IMR-90 (cell line): ENCODE results near the gene CLEC4G. TPM values are rescaled to one million over a fixed set of nuclear protein-coding genes. Genes with fewer than 3 reads are reported as not detected.

ENCODE experiments used
- ATAC-seq: fragments of 200-7000 bp; cut with Tn5 transposase; 2 replicates; pipeline ENCODE4 v1.9.1; 2020; ENCODE audit warnings: low read depth, mild to moderate bottlenecking, moderate library complexity
- BruUV-seq: library from RNA; stranded (reverse); fragments of 400-500 nt; replicated peaks from 2 replicates; lab custom pipeline; 2021; lab: Mats Ljungman, UMichigan
- CTCF ChIA-PET: fragments of 300-600 bp; formaldehyde crosslinking; extraction: SDS; loops from one replicate; lab custom pipeline; 2021; ENCODE audit warnings: antibody characterized with exemption; lab: Yijun Ruan, JAX
- POLR2A ChIA-PET: fragments of 300-600 bp; sonication (Branson Sonifier 250); formaldehyde crosslinking; loops from one replicate; lab custom pipeline; 2022; ENCODE audit warnings: antibody characterized with exemption; ENCODE audit not compliant: unreplicated experiment; lab: Charles Lee
- DNase-seq: peaks from one replicate; pipeline ENCODE4 v3.0.0; 2013
- H2AFZ ChIP-seq: replicated peaks from 2 replicates; pipeline ENCODE3; 2013; ENCODE audit warnings: low read length, mild to moderate bottlenecking; ENCODE audit not compliant: poor library complexity
- H2AK5ac ChIP-seq: 2 replicates; pipeline ENCODE4 v1.6.1; 2013; ENCODE audit warnings: low read depth, low read length, inconsistent platforms
- H2AK9ac ChIP-seq: replicated peaks from 2 replicates; pipeline ENCODE3; 2013; ENCODE audit warnings: mild to moderate bottlenecking, low read depth, low read length, moderate library complexity; ENCODE audit not compliant: poor library complexity
- H2BK120ac ChIP-seq: 2 replicates; pipeline ENCODE4 v1.6.1; 2013; ENCODE audit warnings: low read depth, low read length, inconsistent platforms
- H2BK15ac ChIP-seq: 3 replicates; pipeline ENCODE4 v1.6.1; 2013; ENCODE audit warnings: low read depth, low read length, inconsistent platforms
- H2BK20ac ChIP-seq: 2 replicates; pipeline ENCODE4 v1.6.1; 2013; ENCODE audit warnings: low read depth, mild to moderate bottlenecking, inconsistent platforms, low read length, moderate library complexity
- H2BK5ac ChIP-seq: 2 replicates; pipeline ENCODE4 v1.6.1; 2013; ENCODE audit warnings: mild to moderate bottlenecking, low read depth, low read length, inconsistent platforms; ENCODE audit not compliant: poor library complexity, severe bottlenecking
- H3K14ac ChIP-seq: replicated peaks from 2 replicates; pipeline ENCODE4 v1.6.1; 2013; ENCODE audit warnings: low read depth, low read length, inconsistent platforms
- H3K18ac ChIP-seq: 2 replicates; pipeline ENCODE4 v1.6.1; 2013; ENCODE audit warnings: low read depth, low read length, control low read depth
- H3K23ac ChIP-seq: 2 replicates; pipeline ENCODE4 v1.6.1; 2013; ENCODE audit warnings: low read depth, low read length, inconsistent platforms
- H3K27ac ChIP-seq: 2 replicates; pipeline ENCODE4 v1.5.1; 2013; ENCODE audit warnings: mild to moderate bottlenecking, control low read depth, low read length; ENCODE audit not compliant: insufficient read depth
- H3K27me3 ChIP-seq: 2 replicates; pipeline ENCODE4 v1.6.1; 2013; ENCODE audit warnings: low read length; ENCODE audit not compliant: control insufficient read depth, insufficient read depth
- H3K36me3 ChIP-seq: 2 replicates; pipeline ENCODE4 v1.6.1; 2013; ENCODE audit warnings: low read length, mixed read lengths; ENCODE audit not compliant: control insufficient read depth, insufficient read depth
- H3K4ac ChIP-seq: 2 replicates; pipeline ENCODE4 v1.6.1; 2013; ENCODE audit warnings: low read depth, low read length, inconsistent platforms
- H3K4me1 ChIP-seq: 2 replicates; pipeline ENCODE4 v1.6.1; 2013; ENCODE audit warnings: low read length, mixed read lengths; ENCODE audit not compliant: control insufficient read depth, insufficient read depth
- H3K4me2 ChIP-seq: 2 replicates; pipeline ENCODE4 v1.6.1; 2013; ENCODE audit warnings: low read depth, mild to moderate bottlenecking, control low read depth, low read length, moderate library complexity
- H3K4me3 ChIP-seq: 2 replicates; pipeline ENCODE4 v1.5.1; 2013; ENCODE audit warnings: low read depth, mild to moderate bottlenecking, control low read depth, low read length, moderate library complexity; ENCODE audit not compliant: insufficient read depth
- H3K56ac ChIP-seq: 2 replicates; pipeline ENCODE4 v1.6.1; 2013; ENCODE audit warnings: low read length, inconsistent platforms; ENCODE audit not compliant: insufficient read depth; ENCODE audit errors: extremely low read depth
- H3K79me1 ChIP-seq, 2 experiments: 2 replicates each; pipeline ENCODE4 v1.6.1; 2013; ENCODE audit warnings: low read length in 2 of 2, inconsistent platforms in 1 of 2, low read depth in 1 of 2
- H3K9ac ChIP-seq: 2 replicates; pipeline ENCODE4 v1.6.1; 2013; ENCODE audit warnings: low read depth, low read length, control low read depth
- H3K9me1 ChIP-seq: 2 replicates; pipeline ENCODE4 v1.6.1; 2013; ENCODE audit warnings: low read length, inconsistent platforms; ENCODE audit not compliant: insufficient read depth
- H3K9me3 ChIP-seq: 2 replicates; pipeline ENCODE4 v1.6.1; 2013; ENCODE audit warnings: low read length; ENCODE audit not compliant: control insufficient read depth, insufficient read depth
- H4K20me1 ChIP-seq: 2 replicates; pipeline ENCODE4 v1.6.1; 2013; ENCODE audit warnings: low read length, inconsistent platforms; ENCODE audit not compliant: insufficient read depth
- H4K5ac ChIP-seq: 2 replicates; pipeline ENCODE4 v1.6.1; 2013; ENCODE audit warnings: mild to moderate bottlenecking, low read depth, low read length, control low read depth
- H4K8ac ChIP-seq, 2 experiments: 2 replicates each; pipeline ENCODE4 v1.6.1; 2013; ENCODE audit warnings: low read depth in 2 of 2, low read length in 2 of 2, control low read depth in 1 of 2, inconsistent platforms in 1 of 2
- H4K91ac ChIP-seq: 2 replicates; pipeline ENCODE4 v1.6.1; 2013; ENCODE audit warnings: low read depth, low read length, inconsistent platforms; ENCODE audit not compliant: insufficient read depth
- BHLHE40 ChIP-seq: fragments of 150-350 bp; IDR thresholded peaks from 2 replicates; pipeline ENCODE4 v1.6.1; 2016; ENCODE audit warnings: mild to moderate bottlenecking, low read depth, low read length
- CEBPB ChIP-seq: IDR thresholded peaks from 2 replicates; pipeline ENCODE4 v1.6.1; 2012; ENCODE audit warnings: low read depth, low read length, improper control_type of control experiment
- CHD1 ChIP-seq: IDR thresholded peaks from 2 replicates; pipeline ENCODE4 v1.6.1; 2012; ENCODE audit warnings: low read depth, low read length, improper control_type of control experiment
- CTCF ChIP-seq: conservative IDR thresholded peaks from 2 replicates; pipeline ENCODE4 v1.5.1; 2012; ENCODE audit warnings: mild to moderate bottlenecking, low read depth, low read length, improper control_type of control experiment
- ELK1 ChIP-seq: fragments of 150-350 bp; IDR thresholded peaks from 2 replicates; pipeline ENCODE4 v1.6.1; 2016; ENCODE audit warnings: low read depth, mild to moderate bottlenecking, low read length, moderate library complexity, borderline replicate concordance
- FOS ChIP-seq: fragments of 150-350 bp; IDR thresholded peaks from 2 replicates; pipeline ENCODE4 v1.6.1; 2016; ENCODE audit warnings: low read depth, low read length
- MAFK ChIP-seq: IDR thresholded peaks from 2 replicates; pipeline ENCODE4 v1.6.1; 2012; ENCODE audit warnings: low read depth, low read length, improper control_type of control experiment
- MAZ ChIP-seq: IDR thresholded peaks from 2 replicates; pipeline ENCODE4 v1.6.1; 2012; ENCODE audit warnings: low read depth, mild to moderate bottlenecking, low read length, improper control_type of control experiment, moderate library complexity, borderline replicate concordance
- MXI1 ChIP-seq: IDR thresholded peaks from 2 replicates; pipeline ENCODE4 v1.6.1; 2012; ENCODE audit warnings: low read depth, mild to moderate bottlenecking, low read length, moderate library complexity, borderline replicate concordance
- NFE2L2 ChIP-seq: fragments of 150-350 bp; IDR thresholded peaks from 2 replicates; pipeline ENCODE4 v1.6.1; 2016; ENCODE audit warnings: low read depth, mild to moderate bottlenecking, low read length
- POLR2A ChIP-seq: IDR thresholded peaks from 2 replicates; pipeline ENCODE4 v1.6.1; 2012; ENCODE audit warnings: mild to moderate bottlenecking, low read depth, low read length
- RAD21 ChIP-seq: IDR thresholded peaks from 2 replicates; pipeline ENCODE4 v1.6.1; 2012; ENCODE audit warnings: low read length, improper control_type of control experiment
- RCOR1 ChIP-seq: IDR thresholded peaks from 2 replicates; pipeline ENCODE4 v1.6.1; 2012; ENCODE audit warnings: mild to moderate bottlenecking, low read length, improper control_type of control experiment; ENCODE audit not compliant: insufficient replicate concordance
- RFX5 ChIP-seq: IDR thresholded peaks from 2 replicates; pipeline ENCODE4 v1.8.0; 2012; ENCODE audit warnings: low read depth, mild to moderate bottlenecking, low read length, moderate library complexity
- SMC3 ChIP-seq: fragments of 150-350 bp; IDR thresholded peaks from 2 replicates; pipeline ENCODE4 v1.6.1; 2016; ENCODE audit warnings: low read depth, mild to moderate bottlenecking, antibody characterized with exemption, low read length, moderate library complexity
- USF2 ChIP-seq: fragments of 150-350 bp; IDR thresholded peaks from 2 replicates; pipeline ENCODE4 v1.6.1; 2017; ENCODE audit warnings: mild to moderate bottlenecking, antibody characterized with exemption, low read length, low read depth
- WGBS, 2 experiments: methylation state at CpG; one replicate each; pipeline versions ENCODE4 v1.1.5 to v1.1.7; 2013; ENCODE audit warnings: missing lambda C conversion rate in 2 of 2; ENCODE audit not compliant: insufficient read length in 1 of 2; ENCODE audit errors: extremely low coverage in 2 of 2; 5-methylcytosine and 5-hydroxymethylcytosine counted together
- dilution Hi-C: fragments of 300-500 bp; cut with HindIII; formaldehyde crosslinking; loops from one replicate; pipeline ENCODE4 v1.14.3; 2018; ENCODE audit warnings: low sequenced_read_pairs; ENCODE audit not compliant: unreplicated experiment
- in situ Hi-C: fragments of 300-500 bp; cut with MboI; formaldehyde crosslinking; loops from 3 replicates; pipeline ENCODE4 v1.14.3; 2019; ENCODE audit warnings: low sequenced_read_pairs, inconsistent platforms, mixed read lengths
- intact Hi-C: fragments of 100-400 bp; cut with micrococcal nuclease; formaldehyde crosslinking; loops from 2 replicates; pipeline ENCODE4 v1.10.0; 2022
- polyA plus RNA-seq, 3 experiments: library from polyadenylated mRNA; depleted of rRNA; stranded (reverse); fragments of >200 nt; gene quantifications; 2 replicates each; pipeline ENCODE4 v1.2.3, GENCODE V29; 2012; ENCODE audit warnings: low replicate concordance in 1 of 3
- total RNA-seq: library from RNA; depleted of rRNA; stranded (reverse); fragments of >200 nt; gene quantifications from 2 replicates; pipeline ENCODE4 v1.2.3, GENCODE V29; 2012

The CLEC4G gene
- total and polyA plus RNA-seq, 2 of the 4 experiments (the other 2 are of a cell fraction), result not detected

GRCh38 chr19:7739211-7739755 is 7.4 kb upstream of the CLEC4G start:
- no TSS peak for BruUV-seq
- Histone ChIP-seq H3K4me2 (no peak overlapping the region), H2BK20ac (no peak overlapping the region), H3K56ac (no peak overlapping the region), H3K79me1 (no peaks in the 10 kb centered on the region), H4K20me1 (no peaks in the 10 kb centered on the region), H3K9me3 (no peaks in the 10 kb centered on the region), H3K27me3 (peaks cover 15% of the 10 kb centered on the region), H3K27ac (no peak overlapping the region), H2AFZ (no peak overlapping the region), H2AK9ac (no peak overlapping the region), H2BK15ac (no peak overlapping the region), H3K9me1 (no peaks in the 10 kb centered on the region), H2BK120ac (no peak overlapping the region), H4K5ac (no peak overlapping the region), H2AK5ac (no peak overlapping the region), H3K4me3 (no peak overlapping the region), H4K8ac (no peak overlapping the region), H3K36me3 (no peaks in the 10 kb centered on the region), H2BK5ac (no peak overlapping the region), H3K14ac (no peak overlapping the region), H3K23ac (no peak overlapping the region), H3K9ac (no peak overlapping the region), H3K4me1 (no peaks in the 10 kb centered on the region), H3K18ac (no peak overlapping the region), H4K91ac (no peak overlapping the region), H3K4ac (no peak overlapping the region)
- intact Hi-C loops, result no loop called here
- in situ Hi-C loops, result no loop called here
- dilution Hi-C loops, result no loop called here
- DNase-seq (no peak), ATAC-seq (no peak)
- ChIA-PET POLR2A (no interaction called here), CTCF (interaction anchor here (0.7 kb wide), 1 partner anchor 60 kb away, joined by 3 read pairs; no protein-coding TSS in a partner anchor)
- no peak for TF ChIP-seq CTCF
- no peak for TF ChIP-seq RFX5
- no peak for TF ChIP-seq RAD21
- no peak for TF ChIP-seq MAFK
- no peak for TF ChIP-seq BHLHE40
- TF ChIP-seq MXI1, result no peak
- no peak for TF ChIP-seq NFE2L2
- TF ChIP-seq FOS, result no peak
- no peak for TF ChIP-seq SMC3
- no peak for TF ChIP-seq USF2
- TF ChIP-seq RCOR1, result no peak
- no peak for TF ChIP-seq ELK1
- no peak for TF ChIP-seq MAZ
- no peak for TF ChIP-seq CEBPB
- TF ChIP-seq CHD1, result no peak
- no peak for TF ChIP-seq POLR2A
- no CpG with 5 or more reads among the region's 2 CpGs for WGBS, 2 experiments
